ENCODE results near the gene SLC30A9. TPM values are rescaled to one million over a fixed set of nuclear protein-coding genes. Genes with fewer than 3 reads are reported as not detected.

SLC30A9 gene
- total RNA-seq, 1 donor from 2014 or later: 27.1 TPM

DNA sequence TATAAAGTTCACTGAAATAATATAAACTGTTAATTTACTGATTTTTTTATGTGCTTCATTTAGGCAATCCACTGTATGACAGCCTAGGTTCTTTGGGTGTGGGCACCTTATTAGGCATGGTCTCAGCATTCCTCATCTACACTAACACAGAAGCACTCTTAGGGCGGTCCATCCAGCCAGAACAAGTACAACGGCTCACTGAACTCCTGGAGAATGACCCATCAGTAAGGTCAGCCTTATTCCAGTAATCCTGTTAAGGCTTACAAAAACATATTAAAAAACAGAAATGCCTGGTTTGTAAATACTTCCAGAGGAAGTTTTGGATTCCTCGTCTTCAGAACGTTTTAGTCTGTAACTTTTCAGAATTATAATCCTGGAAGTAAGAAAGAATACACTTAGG is 80.1 kb downstream of the SLC30A9 start:
- Histone ChIP-seq H3K36me3 (ENCODE audit: control insufficient read depth in 3 of 3, insufficient read depth in 3 of 3, low read length in 3 of 3) (peaks cover 0 to 19% (median 10%) of the 10 kb centered on the region in 3 donors), H3K4me3 (ENCODE audit: low read length in 3 of 3) (no peak overlapping the region), H3K27ac (ENCODE audit: low read depth, low read length) (no peak overlapping the region), H3K9me3 (ENCODE audit: control insufficient read depth in 3 of 3, low read length in 3 of 3) (no peaks in the 10 kb centered on the region), H3K9ac (ENCODE audit: low read depth in 1 of 3, low read length in 3 of 3) (no peak overlapping the region), H3K4me1 (ENCODE audit: control insufficient read depth in 3 of 3, insufficient read depth in 3 of 3, low read length in 3 of 3) (no peaks in the 10 kb centered on the region), H3K27me3 (ENCODE audit: control insufficient read depth in 3 of 3, insufficient read depth in 3 of 3, low read length in 3 of 3) (no peaks in the 10 kb centered on the region)

DNA sequence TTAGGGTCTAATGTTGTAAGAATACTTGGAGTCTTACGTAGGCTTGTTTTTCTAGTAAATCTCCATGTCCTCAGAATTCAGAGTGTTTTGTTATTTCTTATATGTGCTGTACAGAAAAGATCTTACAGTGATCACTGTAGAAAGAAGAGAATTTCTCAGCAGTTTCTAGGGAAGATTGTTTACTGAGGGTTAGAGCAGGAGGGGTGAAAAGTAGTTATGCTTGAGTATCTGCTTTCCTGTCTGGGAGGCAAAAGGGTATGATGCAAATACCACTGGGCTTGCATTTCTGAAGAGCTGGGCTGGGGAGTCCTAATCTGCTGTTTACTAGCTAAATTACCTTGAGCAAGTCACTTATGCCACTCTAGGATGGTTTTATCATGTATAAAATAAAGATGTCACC is 84.0 kb downstream of the SLC30A9 start:
- Histone ChIP-seq H3K27me3 (ENCODE audit: control insufficient read depth in 3 of 3, insufficient read depth in 3 of 3, low read length in 3 of 3) (no peaks in the 10 kb centered on the region), H3K9me3 (ENCODE audit: control insufficient read depth in 3 of 3, low read length in 3 of 3) (no peaks in the 10 kb centered on the region), H3K36me3 (ENCODE audit: control insufficient read depth in 3 of 3, insufficient read depth in 3 of 3, low read length in 3 of 3) (peaks cover 0 to 10% (median 4%) of the 10 kb centered on the region in 3 donors), H3K4me1 (ENCODE audit: control insufficient read depth in 3 of 3, insufficient read depth in 3 of 3, low read length in 3 of 3) (no peaks in the 10 kb centered on the region), H3K9ac (ENCODE audit: low read depth in 1 of 3, low read length in 3 of 3) (no peak overlapping the region), H3K4me3 (ENCODE audit: low read length in 3 of 3) (no peak overlapping the region), H3K27ac (ENCODE audit: low read depth, low read length) (no peak overlapping the region)

DNA sequence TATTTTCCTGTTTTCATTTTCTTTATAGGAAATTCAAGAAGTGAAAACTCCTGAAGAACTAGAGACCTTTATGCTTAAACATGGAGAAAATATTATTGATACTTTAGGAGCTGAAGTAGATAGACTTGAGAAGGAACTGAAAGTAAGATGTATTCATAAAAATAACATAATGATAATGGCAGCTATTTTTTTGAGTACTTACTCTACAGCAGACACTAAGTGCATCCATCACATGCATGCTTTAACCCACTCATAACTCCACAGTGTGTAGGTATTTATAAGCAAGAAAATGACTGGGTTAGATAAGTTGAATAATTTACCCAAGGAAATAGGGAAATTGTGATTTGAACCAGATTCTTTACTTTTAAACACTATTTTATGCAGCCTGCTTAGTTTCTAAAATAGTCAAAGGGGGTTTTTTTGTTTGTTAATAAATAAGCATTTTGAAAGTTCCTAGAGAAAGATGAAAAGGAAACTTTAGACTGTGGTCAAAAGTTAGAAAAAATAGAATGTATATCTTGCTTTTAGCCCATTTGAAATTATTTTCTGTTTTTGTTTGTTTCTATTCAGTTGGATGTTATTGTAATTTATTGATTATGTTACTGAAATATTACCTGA is 88.0 kb downstream of the SLC30A9 start:
- Histone ChIP-seq H3K9me3 (ENCODE audit: control insufficient read depth in 3 of 3, low read length in 3 of 3) (no peaks in the 10 kb centered on the region), H3K27me3 (ENCODE audit: control insufficient read depth in 3 of 3, insufficient read depth in 3 of 3, low read length in 3 of 3) (no peaks in the 10 kb centered on the region), H3K27ac (ENCODE audit: low read depth, low read length) (no peak overlapping the region), H3K4me1 (ENCODE audit: control insufficient read depth in 3 of 3, insufficient read depth in 3 of 3, low read length in 3 of 3) (no peaks in the 10 kb centered on the region), H3K4me3 (ENCODE audit: low read length in 3 of 3) (no peak overlapping the region), H3K9ac (ENCODE audit: low read depth in 1 of 3, low read length in 3 of 3) (no peak overlapping the region), H3K36me3 (ENCODE audit: control insufficient read depth in 3 of 3, insufficient read depth in 3 of 3, low read length in 3 of 3) (peaks cover 0 to 6% (median 0%) of the 10 kb centered on the region in 3 donors)

DNA sequence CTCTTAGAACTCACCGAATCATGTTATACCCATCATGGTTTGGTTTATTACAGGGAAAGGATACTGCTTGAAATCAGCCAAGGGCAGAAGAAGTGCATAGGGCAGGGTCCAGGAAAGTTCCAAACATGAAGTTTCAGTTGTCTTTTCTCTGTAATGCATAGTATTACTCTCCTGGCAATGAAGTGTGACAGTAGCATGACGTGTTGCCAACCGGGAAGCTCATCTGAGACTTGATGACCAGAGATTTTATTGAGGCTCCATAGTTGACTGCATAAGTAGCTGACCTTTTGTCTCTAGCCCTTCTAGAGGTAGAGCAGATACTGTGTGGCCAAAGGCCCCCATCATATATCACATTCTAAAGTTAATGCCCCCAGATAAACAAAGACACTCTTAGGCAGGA is 90.0 kb downstream of the SLC30A9 start:
- H3K4me1 ChIP-seq (ENCODE audit: control insufficient read depth in 3 of 3, insufficient read depth in 3 of 3, low read length in 3 of 3): no peaks in the 10 kb centered on the region
- peaks cover 0 to 3% (median under 1%) of the 10 kb centered on the region in 3 donors for H3K36me3 ChIP-seq (ENCODE audit: control insufficient read depth in 3 of 3, insufficient read depth in 3 of 3, low read length in 3 of 3)
- H3K4me3 ChIP-seq (ENCODE audit: low read length in 3 of 3): no peak overlapping the region
- H3K9ac ChIP-seq (ENCODE audit: low read depth in 1 of 3, low read length in 3 of 3): no peak overlapping the region
- H3K27me3 ChIP-seq (ENCODE audit: control insufficient read depth in 3 of 3, insufficient read depth in 3 of 3, low read length in 3 of 3): no peaks in the 10 kb centered on the region
- H3K27ac ChIP-seq (ENCODE audit: low read depth, low read length): no peak overlapping the region
- H3K9me3 ChIP-seq (ENCODE audit: control insufficient read depth in 3 of 3, low read length in 3 of 3): no peaks in the 10 kb centered on the region

DNA sequence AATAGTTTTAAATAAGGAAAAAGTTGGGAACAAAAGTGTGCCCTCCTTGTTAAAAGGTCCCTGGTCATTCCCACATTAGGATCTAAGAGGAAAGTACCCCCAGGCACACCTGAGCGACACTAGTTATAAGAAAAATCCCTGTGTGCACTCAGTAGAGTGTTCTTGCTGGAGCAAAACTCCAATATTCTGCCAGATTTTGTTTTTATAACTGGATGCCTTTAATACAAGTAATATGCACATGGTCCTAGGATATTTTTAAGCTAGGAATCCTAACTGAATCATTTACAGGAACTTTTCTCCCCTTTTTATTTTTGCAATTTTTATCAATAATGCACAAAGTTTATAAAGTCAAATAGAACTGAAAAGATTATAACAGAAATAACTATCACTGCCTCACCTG is 93.5 kb downstream of the SLC30A9 start:
- no peaks in the 10 kb centered on the region for H3K4me1 ChIP-seq (ENCODE audit: control insufficient read depth in 3 of 3, insufficient read depth in 3 of 3, low read length in 3 of 3)
- no peak overlapping the region for H3K27ac ChIP-seq (ENCODE audit: low read depth, low read length)
- peaks cover 0 to 13% (median 3%) of the 10 kb centered on the region in 3 donors for H3K36me3 ChIP-seq (ENCODE audit: control insufficient read depth in 3 of 3, insufficient read depth in 3 of 3, low read length in 3 of 3)
- H3K4me3 ChIP-seq (ENCODE audit: low read length in 3 of 3): no peak overlapping the region
- H3K9me3 ChIP-seq (ENCODE audit: control insufficient read depth in 3 of 3, low read length in 3 of 3): no peaks in the 10 kb centered on the region
- no peaks in the 10 kb centered on the region for H3K27me3 ChIP-seq (ENCODE audit: control insufficient read depth in 3 of 3, insufficient read depth in 3 of 3, low read length in 3 of 3)
- no peak overlapping the region for H3K9ac ChIP-seq (ENCODE audit: low read depth in 1 of 3, low read length in 3 of 3)

DNA sequence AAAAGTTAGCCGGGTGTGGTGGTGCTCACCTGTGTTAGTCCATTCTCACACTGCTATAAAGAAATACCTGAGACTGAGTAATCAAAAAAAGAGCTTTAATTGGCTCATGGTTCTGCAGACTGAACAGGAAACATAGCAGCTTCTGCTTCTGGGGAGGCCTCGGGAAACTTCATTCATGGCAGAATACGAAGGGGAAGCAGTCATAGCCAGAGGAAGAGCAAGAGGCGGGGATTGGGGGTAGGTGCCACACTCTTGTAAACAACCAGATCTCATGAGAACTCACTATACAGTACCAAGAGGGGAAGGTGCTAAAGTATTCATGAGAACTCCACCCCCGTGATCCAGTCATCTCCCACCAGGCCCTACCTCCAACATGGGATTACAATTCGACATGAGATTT is 98.1 kb downstream of the SLC30A9 start:
- no peaks in the 10 kb centered on the region for H3K4me1 ChIP-seq (ENCODE audit: control insufficient read depth in 3 of 3, insufficient read depth in 3 of 3, low read length in 3 of 3)
- peaks cover 0 to 13% (median 0%) of the 10 kb centered on the region in 3 donors for H3K36me3 ChIP-seq (ENCODE audit: control insufficient read depth in 3 of 3, insufficient read depth in 3 of 3, low read length in 3 of 3)
- no peak overlapping the region for H3K4me3 ChIP-seq (ENCODE audit: low read length in 3 of 3)
- H3K9me3 ChIP-seq (ENCODE audit: control insufficient read depth in 3 of 3, low read length in 3 of 3): no peaks in the 10 kb centered on the region
- H3K27me3 ChIP-seq (ENCODE audit: control insufficient read depth in 3 of 3, insufficient read depth in 3 of 3, low read length in 3 of 3): no peaks in the 10 kb centered on the region
- no peak overlapping the region for H3K27ac ChIP-seq (ENCODE audit: low read depth, low read length)
- no peak overlapping the region for H3K9ac ChIP-seq (ENCODE audit: low read depth in 1 of 3, low read length in 3 of 3)

DNA sequence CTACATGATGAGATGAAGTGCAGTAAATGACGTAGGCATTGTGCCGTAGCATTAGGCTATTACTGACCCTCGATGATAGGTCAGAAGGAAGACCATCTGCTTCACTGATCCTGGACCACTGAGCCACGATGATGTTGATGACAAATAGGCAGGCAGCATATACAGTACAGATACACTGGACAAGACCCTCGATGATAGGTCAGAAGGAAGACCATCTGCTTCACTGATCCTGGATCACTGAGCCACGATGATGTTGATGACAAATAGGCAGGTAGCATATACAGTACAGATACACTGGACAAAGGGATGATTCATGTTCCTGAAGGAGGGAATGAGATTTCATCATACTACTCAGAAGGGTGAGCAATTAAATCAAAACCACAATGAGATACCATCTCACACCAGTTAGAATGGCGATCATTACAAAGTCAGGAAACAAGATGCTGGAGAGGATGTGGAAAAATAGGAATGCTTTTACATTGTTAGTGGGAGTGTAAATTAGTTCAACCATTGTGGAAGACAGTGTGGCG is 111.2 kb downstream of the SLC30A9 start:
- H3K9me3 ChIP-seq (ENCODE audit: control insufficient read depth in 3 of 3, low read length in 3 of 3): no peaks in the 10 kb centered on the region
- no peaks in the 10 kb centered on the region for H3K36me3 ChIP-seq (ENCODE audit: control insufficient read depth in 3 of 3, insufficient read depth in 3 of 3, low read length in 3 of 3)
- no peaks in the 10 kb centered on the region for H3K4me1 ChIP-seq (ENCODE audit: control insufficient read depth in 3 of 3, insufficient read depth in 3 of 3, low read length in 3 of 3)
- H3K4me3 ChIP-seq (ENCODE audit: low read length in 3 of 3): no peak overlapping the region
- H3K9ac ChIP-seq (ENCODE audit: low read depth in 1 of 3, low read length in 3 of 3): no peak overlapping the region
- H3K27me3 ChIP-seq (ENCODE audit: control insufficient read depth in 3 of 3, insufficient read depth in 3 of 3, low read length in 3 of 3): peaks cover 0 to 3% (median 0%) of the 10 kb centered on the region in 3 donors
- H3K27ac ChIP-seq (ENCODE audit: low read depth, low read length): no peak overlapping the region

DNA sequence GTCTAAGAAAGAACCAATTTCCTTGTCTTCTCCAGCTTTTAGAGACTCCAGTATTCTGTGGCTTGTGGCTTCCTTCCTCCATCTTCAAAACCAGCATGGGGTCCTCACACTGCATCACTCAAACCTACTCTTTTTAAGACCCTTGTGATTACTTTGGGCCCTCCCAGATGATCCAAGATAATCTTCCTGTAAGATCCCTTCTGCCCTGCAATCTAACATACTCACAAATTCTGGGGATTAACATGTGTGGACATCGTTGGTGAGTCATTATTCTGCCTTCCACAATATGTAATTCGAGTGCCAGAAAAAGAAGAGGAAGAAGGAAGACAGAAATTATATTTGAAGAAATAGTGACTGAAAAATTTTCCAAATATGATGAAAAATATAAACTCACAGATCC is 114.2 kb downstream of the SLC30A9 start:
- Histone ChIP-seq H3K9ac (ENCODE audit: low read depth in 1 of 3, low read length in 3 of 3) (no peak overlapping the region), H3K9me3 (ENCODE audit: control insufficient read depth in 3 of 3, low read length in 3 of 3) (peaks cover 0 to 2% (median 0%) of the 10 kb centered on the region in 3 donors), H3K4me1 (ENCODE audit: control insufficient read depth in 3 of 3, insufficient read depth in 3 of 3, low read length in 3 of 3) (no peaks in the 10 kb centered on the region), H3K36me3 (ENCODE audit: control insufficient read depth in 3 of 3, insufficient read depth in 3 of 3, low read length in 3 of 3) (no peaks in the 10 kb centered on the region), H3K4me3 (ENCODE audit: low read length in 3 of 3) (no peak overlapping the region), H3K27me3 (ENCODE audit: control insufficient read depth in 3 of 3, insufficient read depth in 3 of 3, low read length in 3 of 3) (peaks cover 0 to 3% (median 0%) of the 10 kb centered on the region in 3 donors), H3K27ac (ENCODE audit: low read depth, low read length) (no peak overlapping the region)

DNA sequence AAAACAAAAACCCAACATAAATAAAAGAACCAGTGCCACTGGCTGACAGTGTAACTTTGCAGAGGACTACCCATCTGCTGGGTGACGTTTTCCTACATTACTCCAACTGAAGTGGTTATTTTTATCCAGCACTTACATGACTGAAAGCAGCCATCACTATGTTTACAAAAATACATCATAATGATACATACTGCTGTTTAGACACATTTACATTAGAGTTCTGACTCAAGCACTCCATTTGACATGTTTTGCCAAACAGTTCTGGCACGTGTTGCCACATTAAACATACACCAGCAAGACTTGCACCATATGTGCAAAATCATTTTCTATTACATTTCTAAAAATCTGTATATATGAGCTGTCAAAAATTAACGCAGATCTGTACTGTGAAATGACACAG is 122.5 kb downstream of the SLC30A9 start:
- H3K36me3 ChIP-seq (ENCODE audit: control insufficient read depth in 3 of 3, insufficient read depth in 3 of 3, low read length in 3 of 3): no peaks in the 10 kb centered on the region
- H3K27me3 ChIP-seq (ENCODE audit: control insufficient read depth in 3 of 3, insufficient read depth in 3 of 3, low read length in 3 of 3): peaks cover 0 to 3% (median 0%) of the 10 kb centered on the region in 3 donors
- peaks cover 0 to 2% (median 0%) of the 10 kb centered on the region in 3 donors for H3K9me3 ChIP-seq (ENCODE audit: control insufficient read depth in 3 of 3, low read length in 3 of 3)
- H3K27ac ChIP-seq (ENCODE audit: low read depth, low read length): no peak overlapping the region
- no peaks in the 10 kb centered on the region for H3K4me1 ChIP-seq (ENCODE audit: control insufficient read depth in 3 of 3, insufficient read depth in 3 of 3, low read length in 3 of 3)
- H3K4me3 ChIP-seq (ENCODE audit: low read length in 3 of 3): no peak overlapping the region
- H3K9ac ChIP-seq (ENCODE audit: low read depth in 1 of 3, low read length in 3 of 3): no peak overlapping the region

DNA sequence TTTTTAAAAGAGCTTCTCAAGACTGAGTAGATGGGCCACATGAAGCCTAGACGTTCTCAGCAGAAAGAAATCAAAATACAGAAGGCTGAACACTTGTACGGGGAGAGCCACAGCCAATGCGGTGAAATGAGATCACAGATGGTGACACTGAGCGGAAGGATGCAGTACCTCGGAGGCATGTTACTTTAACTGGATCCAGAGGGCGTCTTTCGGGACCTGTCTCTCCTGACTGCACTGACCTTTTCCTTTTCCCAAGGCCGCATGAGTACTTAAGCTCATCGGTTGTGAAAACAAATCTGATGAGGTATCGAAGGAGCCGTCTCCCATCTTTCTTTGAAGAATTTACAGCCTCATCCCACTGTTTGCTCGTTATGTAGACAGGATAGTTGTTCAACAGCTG is 129.6 kb downstream of the SLC30A9 start:
- Histone ChIP-seq H3K4me3 (ENCODE audit: low read length in 3 of 3) (no peak overlapping the region), H3K36me3 (ENCODE audit: control insufficient read depth in 3 of 3, insufficient read depth in 3 of 3, low read length in 3 of 3) (no peaks in the 10 kb centered on the region), H3K9me3 (ENCODE audit: control insufficient read depth in 3 of 3, low read length in 3 of 3) (no peaks in the 10 kb centered on the region), H3K9ac (ENCODE audit: low read depth in 1 of 3, low read length in 3 of 3) (no peak overlapping the region), H3K27ac (ENCODE audit: low read depth, low read length) (no peak overlapping the region), H3K27me3 (ENCODE audit: control insufficient read depth in 3 of 3, insufficient read depth in 3 of 3, low read length in 3 of 3) (peaks cover 10 to 28% (median 21%) of the 10 kb centered on the region in 3 donors), H3K4me1 (ENCODE audit: control insufficient read depth in 3 of 3, insufficient read depth in 3 of 3, low read length in 3 of 3) (no peaks in the 10 kb centered on the region)

Data from skeletal muscle tissue (tissue), 4 donors.